Measurements from ENCODE around the gene SUGCT.
A peak's percentile ranks its signal among the peaks of the same experiment; 100 is the strongest.

SUGCT gene

GRCh38 chr7:40545739-40546138, 410.9 kb downstream of the SUGCT start:
- H3K27ac ChIP-seq: no peak overlapping the region

GRCh38 chr7:40546616-40547501, 412.1 kb downstream of the SUGCT start:
- TF ChIP-seq CTCF (conservative IDR thresholded peaks at IDR 0.05): no peak
- TF ChIP-seq ZFX (IDR thresholded peaks at IDR 0.05): no peak

More at GRCh38 chr7:40545739-40546138, 410.9 kb downstream of the SUGCT start:
- TF ChIP-seq ZFX (IDR thresholded peaks at IDR 0.05): no peak
- no peak for TF ChIP-seq CTCF (conservative IDR thresholded peaks at IDR 0.05)

GRCh38 chr7:40549372-40550039, 414.7 kb downstream of the SUGCT start:
- H3K27ac ChIP-seq: no peak overlapping the region
- TF ChIP-seq ZFX (IDR thresholded peaks at IDR 0.05): no peak
- TF ChIP-seq CTCF (conservative IDR thresholded peaks at IDR 0.05): no peak

More at GRCh38 chr7:40546616-40547501, 412.1 kb downstream of the SUGCT start:
- peak overlapping the region; percentile 42; the same call in 1 of the 2 replicates for H3K27ac ChIP-seq

GRCh38 chr7:40551685-40552576, 417.1 kb downstream of the SUGCT start:
- H3K27ac ChIP-seq: no peak overlapping the region
- TF ChIP-seq ZFX (IDR thresholded peaks at IDR 0.05): no peak
- no peak for TF ChIP-seq CTCF (conservative IDR thresholded peaks at IDR 0.05)

- no peak for TF ChIP-seq CTCF (conservative IDR thresholded peaks at IDR 0.05)
- TF ChIP-seq ZFX (IDR thresholded peaks at IDR 0.05): no peak
- no peak overlapping the region for H3K27ac ChIP-seq
Measured at GRCh38 chr7:40560672-40561071, 425.9 kb downstream of the SUGCT start.

GRCh38 chr7:40566879-40567278, 432.1 kb downstream of the SUGCT start:
- no peak for TF ChIP-seq ZFX (IDR thresholded peaks at IDR 0.05)
- no peak for TF ChIP-seq CTCF (conservative IDR thresholded peaks at IDR 0.05)

More at GRCh38 chr7:40566879-40567278, 432.1 kb downstream of the SUGCT start:
- no peak overlapping the region for H3K27ac ChIP-seq

Measured in C4-2B (cell line).